T-helper 2 cell treated with Interferon-gamma antibody and Interleukin-4, amounts not matched to agents 100 ng/mL and 5 ng/mL, for 36 hours (primary cell): ENCODE results near the gene PHYHD1. TPM values are rescaled to one million over a fixed set of nuclear protein-coding genes. Genes with fewer than 3 reads are reported as not detected.

ENCODE experiments used
- intact Hi-C: fragments of 100-400 bp; cut with micrococcal nuclease; formaldehyde crosslinking; loops from one replicate; pipeline ENCODE4 v1.15.1; 2023
- total RNA-seq: library from RNA; stranded (reverse); gene quantifications from 2 replicates; pipeline ENCODE4 v1.2.3, GENCODE V29; 2022

Gene PHYHD1
- 1.2 and 1.9 TPM in 2 replicates for total RNA-seq

- intact Hi-C loops: no loop called here
Observed at GRCh38 chr9:128920381-128921058, at the start of gene PHYHD1. Gene PHYHD1 (plus strand): TSS chr9:128920982. CDS start chr9:128922324, 1,342 bp downstream.

- intact Hi-C loops: no loop called here
Observed at GRCh38 chr9:128877852-128878251, 42.9 kb upstream of the PHYHD1 start.

GRCh38 chr9:128881884-128882676 is 38.7 kb upstream of the PHYHD1 start, which contains the start of the genes KYAT1 and LRRC8A:
Gene KYAT1 (minus strand): TSS chr9:128881950. CDS start chr9:128845405, 36,545 bp downstream.
Gene LRRC8A (plus strand): TSS chr9:128882133. CDS start chr9:128907165, 25,032 bp downstream.
- intact Hi-C loops: loop anchor here (1.0 to 5.0 kb wide), 10 partner anchors 20 to 425 kb away; partner anchors contain the start of genes CRAT, DOLK, IER5L and MIGA2

GRCh38 chr9:128882677-128883603 is 37.8 kb upstream of the PHYHD1 start:
- intact Hi-C loops: loop anchor here (1.0 to 5.0 kb wide), 8 partner anchors 56 to 426 kb away; partner anchors contain the start of genes CRAT, DOLK, IER5L and MIGA2

GRCh38 chr9:128884164-128884563 is 36.6 kb upstream of the PHYHD1 start:
- intact Hi-C loops: loop anchor here (5.0 kb wide), 4 partner anchors 57 to 427 kb away; partner anchors contain the start of genes CRAT, IER5L, ODF2 and PTPA

GRCh38 chr9:128885376-128885775 is 35.4 kb upstream of the PHYHD1 start:
- intact Hi-C loops: no loop called here

- intact Hi-C loops: no loop called here
Observed at GRCh38 chr9:128885798-128886197, 35.0 kb upstream of the PHYHD1 start.

GRCh38 chr9:128886211-128886891 is 34.4 kb upstream of the PHYHD1 start:
- intact Hi-C loops: no loop called here

GRCh38 chr9:128887049-128887448 is 33.7 kb upstream of the PHYHD1 start:
- intact Hi-C loops: no loop called here

GRCh38 chr9:128887914-128888350 is 32.9 kb upstream of the PHYHD1 start:
- intact Hi-C loops: no loop called here

GRCh38 chr9:128891321-128892220 is 29.2 kb upstream of the PHYHD1 start:
- intact Hi-C loops: no loop called here

GRCh38 chr9:128892221-128892921 is 28.4 kb upstream of the PHYHD1 start:
- intact Hi-C loops: no loop called here

GRCh38 chr9:128893354-128893753 is 27.4 kb upstream of the PHYHD1 start:
- intact Hi-C loops: no loop called here

- intact Hi-C loops: no loop called here
Observed at GRCh38 chr9:128894764-128895163, 26.0 kb upstream of the PHYHD1 start.

- intact Hi-C loops: no loop called here
Observed at GRCh38 chr9:128895556-128895955, 25.2 kb upstream of the PHYHD1 start.

- intact Hi-C loops: no loop called here
Observed at GRCh38 chr9:128898382-128898781, 22.4 kb upstream of the PHYHD1 start.

- intact Hi-C loops: no loop called here
Observed at GRCh38 chr9:128898845-128899565, 21.8 kb upstream of the PHYHD1 start.
